ENCODE results near the gene COL9A1.

- TF ChIP-seq CTCF (IDR thresholded peaks at IDR 0.05 in 2 of 3, conservative IDR thresholded peaks at IDR 0.05 in 1 of 3; ENCODE audit: insufficient read depth in 2 of 3, low read depth in 1 of 3, low read length in 3 of 3) (no peak), CTBP1 (IDR thresholded peaks at IDR 0.05; ENCODE audit: borderline replicate concordance) (no peak), CREB1 (IDR thresholded peaks at IDR 0.05) (no peak), CREB1 (CRISPR knock-in tag; IDR thresholded peaks at IDR 0.05) (no peak), MTA3 (IDR thresholded peaks at IDR 0.05; ENCODE audit: borderline replicate concordance) (no peak), TSHZ1 (CRISPR knock-in tag; IDR thresholded peaks at IDR 0.05) (no peak), ZBTB9 (CRISPR knock-in tag; IDR thresholded peaks at IDR 0.05) (no peak), ETS1 (conservative IDR thresholded peaks at IDR 0.05; ENCODE audit: control insufficient read depth, low read depth, low read length) (no peak), SP1 (CRISPR knock-in tag; IDR thresholded peaks at IDR 0.05) (no peak)
Measured at GRCh38 chr6:70252604-70253003, 50.3 kb downstream of the COL9A1 start.

Data from K562 (cell line).